Activated T-helper 1 cell treated with anti-CD3 and anti-CD28 coated beads, Interleukin-12 subunit alpha, Interleukin-12 subunit beta, Interleukin-2, Interleukin-4 antibody, amounts not matched to agents 30 ng/mL and 10 ng/mL and 1 ng/mL, durations not matched to agents 14 hours and 24 hours and 36 hours (primary cell): Measurements from ENCODE around the gene GKN1. TPM values are rescaled to one million over a fixed set of nuclear protein-coding genes. Genes with fewer than 3 reads are reported as not detected.
"Not testable (repeated sequence)": the region's sequence is repeated elsewhere in the genome, so short reads cannot be mapped to it uniquely, and the experiment has no call there.

ENCODE experiments used
- DNase-seq: peaks from one replicate; pipeline ENCODE4 v3.0.0; 2021; ENCODE audit warnings: low spot score
- H3K27ac Mint-ChIP-seq: one replicate; pipeline ENCODE4 v1.8.0; 2021; ENCODE audit warnings: mild to moderate bottlenecking, mixed read lengths
- H3K27me3 Mint-ChIP-seq: one replicate; pipeline ENCODE4 v1.8.0; 2022; ENCODE audit warnings: mild to moderate bottlenecking, moderate library complexity, mixed read lengths; ENCODE audit not compliant: insufficient read depth
- H3K36me3 Mint-ChIP-seq: one replicate; pipeline ENCODE4 v1.8.0; 2021; ENCODE audit warnings: low read depth, mixed read lengths
- H3K4me1 Mint-ChIP-seq: one replicate; pipeline ENCODE4 v1.8.0; 2021; ENCODE audit warnings: low read depth, mixed read lengths
- H3K4me3 Mint-ChIP-seq: one replicate; pipeline ENCODE4 v1.8.0; 2021; ENCODE audit warnings: mild to moderate bottlenecking, moderate library complexity, mixed read lengths
- H3K9me3 Mint-ChIP-seq: one replicate; pipeline ENCODE4 v1.8.0; 2021; ENCODE audit warnings: mixed read lengths
- intact Hi-C: fragments of 100-400 bp; cut with micrococcal nuclease; formaldehyde crosslinking; loops from one replicate; pipeline ENCODE4 v1.15.1; 2024
- total RNA-seq: library from RNA; stranded (reverse); gene quantifications from 2 replicates; pipeline ENCODE4 v1.2.3, GENCODE V29; 2022

The GKN1 gene
- total RNA-seq, 1 donor from 2014 or later: not detected

DNA sequence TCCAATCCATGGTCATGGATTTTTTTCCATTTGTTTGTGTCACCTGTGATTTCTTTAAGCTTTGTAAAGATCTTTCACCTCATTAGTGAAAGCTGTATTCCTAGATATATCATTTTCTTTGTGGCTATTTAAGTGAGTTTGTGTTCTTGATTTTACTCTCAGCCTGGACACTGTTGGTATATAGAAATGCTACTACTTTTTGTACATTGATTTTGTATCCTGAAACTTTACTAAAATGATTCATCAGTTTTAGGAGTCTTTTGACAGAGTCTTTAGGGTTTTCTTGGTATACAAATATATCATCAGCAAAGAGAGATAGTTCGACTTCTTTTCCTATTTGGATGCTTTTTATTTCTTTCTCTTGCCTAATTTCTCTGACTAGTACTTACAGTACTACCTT lies 34.1 kb upstream of the GKN1 start:
- peaks cover 45% of the 10 kb centered on the region for H3K27me3 Mint-ChIP-seq

DNA sequence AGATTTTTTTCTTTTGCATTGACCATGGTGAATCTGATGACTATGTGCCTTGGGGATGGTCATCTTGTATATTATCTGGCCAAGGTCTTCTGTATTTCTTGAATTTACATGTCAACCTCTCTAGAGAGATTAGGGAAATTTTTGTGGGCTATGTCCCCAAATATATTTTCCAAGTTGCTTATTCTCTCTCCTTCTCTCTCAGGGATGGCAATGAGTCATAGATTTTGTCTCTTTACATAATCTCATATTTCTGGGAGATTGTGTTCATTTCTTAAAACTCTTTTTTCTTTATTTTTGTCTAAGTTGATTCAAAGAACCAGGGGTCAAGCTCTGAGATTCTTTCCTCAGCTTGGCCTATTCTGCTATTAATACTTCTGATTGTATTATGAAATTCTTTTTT lies 31.6 kb upstream of the GKN1 start:
- DNase-seq: no peak
- intact Hi-C loops: loop anchor here (1.0 to 5.0 kb wide), 2 partner anchors 69 to 364 kb away; partner anchors contain the start of gene ANTXR1
- H3K27me3 Mint-ChIP-seq: peaks cover 43% of the 10 kb centered on the region
- H3K4me1 Mint-ChIP-seq: peaks cover 5% of the 10 kb centered on the region
- no peak overlapping the region for H3K27ac Mint-ChIP-seq
- peaks cover 3% of the 10 kb centered on the region for H3K9me3 Mint-ChIP-seq
- no peak overlapping the region for H3K4me3 Mint-ChIP-seq
- H3K36me3 Mint-ChIP-seq: no peaks in the 10 kb centered on the region

More for the DNA sequence above, 34.1 kb upstream of the GKN1 start:
- no peaks in the 10 kb centered on the region for H3K36me3 Mint-ChIP-seq
- no peak for DNase-seq
- H3K27ac Mint-ChIP-seq: no peak overlapping the region
- peaks cover 3% of the 10 kb centered on the region for H3K9me3 Mint-ChIP-seq
- intact Hi-C loops: loop anchor here (5.0 kb wide), 1 partner anchor 72 kb away; the partner anchor contains the start of gene ANTXR1
- peaks cover 5% of the 10 kb centered on the region for H3K4me1 Mint-ChIP-seq
- no peak overlapping the region for H3K4me3 Mint-ChIP-seq

GRCh38 chr2:68943581-68944568 lies 30.6 kb upstream of the GKN1 start:
- no peak overlapping the region for H3K27ac Mint-ChIP-seq
- peak; percentile 36 for DNase-seq
- no peak overlapping the region for H3K4me3 Mint-ChIP-seq
- H3K27me3 Mint-ChIP-seq: peaks cover 47% of the 10 kb centered on the region
- H3K36me3 Mint-ChIP-seq: no peaks in the 10 kb centered on the region
- peaks cover 2% of the 10 kb centered on the region for H3K9me3 Mint-ChIP-seq
- peaks cover 5% of the 10 kb centered on the region for H3K4me1 Mint-ChIP-seq
- intact Hi-C loops: loop anchor here (1.0 to 5.0 kb wide), 2 partner anchors 68 to 363 kb away; partner anchors contain the start of gene ANTXR1

GRCh38 chr2:68946117-68946516 lies 28.3 kb upstream of the GKN1 start:
- Mint-ChIP-seq H3K36me3 (no peaks in the 10 kb centered on the region), H3K4me1 (peaks cover 5% of the 10 kb centered on the region), H3K4me3 (no peak overlapping the region), H3K27ac (no peak overlapping the region), H3K9me3 (no peaks in the 10 kb centered on the region), H3K27me3 (peaks cover 37% of the 10 kb centered on the region)
- no peak for DNase-seq
- intact Hi-C loops: no loop called here

DNA sequence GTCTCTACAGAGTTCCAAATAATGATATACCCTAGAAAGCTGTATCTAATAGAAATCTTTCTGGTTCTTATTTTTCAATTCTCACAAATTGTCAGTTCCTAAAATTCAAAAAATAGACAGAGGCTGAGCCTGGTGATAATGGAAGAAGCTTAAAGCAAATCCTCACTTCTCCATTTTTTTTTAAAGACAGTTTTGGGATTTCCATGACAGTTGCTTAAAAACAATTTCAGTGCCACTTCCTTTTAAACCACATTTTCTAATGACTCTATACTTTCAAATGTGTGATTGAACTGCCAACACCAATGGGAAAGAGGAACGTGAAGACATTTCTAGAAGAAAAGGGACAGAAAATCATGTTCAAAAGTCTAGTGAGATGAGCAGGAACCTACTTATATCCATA lies 25.7 kb upstream of the GKN1 start:
- Mint-ChIP-seq H3K36me3 (no peaks in the 10 kb centered on the region), H3K4me1 (no peaks in the 10 kb centered on the region), H3K9me3 (no peaks in the 10 kb centered on the region), H3K4me3 (no peak overlapping the region), H3K27ac (no peak overlapping the region), H3K27me3 (peaks cover 29% of the 10 kb centered on the region)
- DNase-seq: no peak
- intact Hi-C loops: no loop called here

GRCh38 chr2:68951899-68952298 lies 22.5 kb upstream of the GKN1 start:
- H3K27me3 Mint-ChIP-seq: peaks cover 33% of the 10 kb centered on the region
- H3K36me3 Mint-ChIP-seq: no peaks in the 10 kb centered on the region
- DNase-seq: no peak
- H3K4me1 Mint-ChIP-seq: no peaks in the 10 kb centered on the region
- peaks cover 4% of the 10 kb centered on the region for H3K9me3 Mint-ChIP-seq
- no peak overlapping the region for H3K27ac Mint-ChIP-seq
- intact Hi-C loops: no loop called here
- no peak overlapping the region for H3K4me3 Mint-ChIP-seq

GRCh38 chr2:68952887-68953521 lies 21.4 kb upstream of the GKN1 start, which contains the start of gene GKN2:
GKN2 (minus strand) TSS chr2:68952893; CDS start chr2:68952861, 32 bp downstream.
- DNase-seq: no peak
- intact Hi-C loops: no loop called here
- H3K27me3 Mint-ChIP-seq: peaks cover 36% of the 10 kb centered on the region
- no peak within 1 kb of the TSS for H3K27ac Mint-ChIP-seq
- H3K4me3 Mint-ChIP-seq: no peak within 1 kb of the TSS
- H3K4me1 Mint-ChIP-seq: no peaks in the 10 kb centered on the region
- peaks cover 4% of the 10 kb centered on the region for H3K9me3 Mint-ChIP-seq
- H3K36me3 Mint-ChIP-seq: no peaks in the 10 kb centered on the region

GRCh38 chr2:68955432-68955831 lies 19.0 kb upstream of the GKN1 start:
- H3K4me1 Mint-ChIP-seq, H3K4me3 Mint-ChIP-seq, DNase-seq, H3K9me3 Mint-ChIP-seq, H3K36me3 Mint-ChIP-seq, H3K27ac Mint-ChIP-seq, intact Hi-C loops: not testable (repeated sequence)
- H3K27me3 Mint-ChIP-seq: peaks cover 29% of the 10 kb centered on the region

- intact Hi-C loops: no loop called here
- Mint-ChIP-seq H3K27ac (no peak overlapping the region), H3K27me3 (peaks cover 33% of the 10 kb centered on the region), H3K9me3 (peaks cover 4% of the 10 kb centered on the region), H3K4me1 (no peaks in the 10 kb centered on the region), H3K36me3 (no peaks in the 10 kb centered on the region), H3K4me3 (no peak overlapping the region)
- DNase-seq: no peak
Observed at GRCh38 chr2:68959001-68959400, 15.4 kb upstream of the GKN1 start.

DNA sequence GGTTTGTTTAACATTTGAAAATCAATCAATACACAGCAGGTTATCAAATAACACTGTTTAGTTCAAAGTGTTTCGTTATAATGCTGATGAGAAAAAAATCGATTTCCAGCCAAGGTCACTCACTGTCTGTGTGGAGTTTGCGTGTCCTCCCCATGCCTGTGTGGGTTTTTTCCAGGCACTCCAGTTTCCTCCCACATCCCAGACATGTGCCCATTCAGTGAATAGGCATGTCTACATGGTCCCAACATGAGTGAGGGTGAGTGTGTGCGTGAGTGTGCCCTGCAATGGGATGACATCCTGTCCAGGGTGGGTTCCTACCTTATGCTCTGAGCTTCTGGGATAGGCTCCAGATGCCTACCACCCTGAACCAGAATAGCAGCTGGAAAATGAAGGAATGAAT lies 13.1 kb upstream of the GKN1 start:
- H3K27me3 Mint-ChIP-seq: peaks cover 34% of the 10 kb centered on the region
- intact Hi-C loops: no loop called here

DNA sequence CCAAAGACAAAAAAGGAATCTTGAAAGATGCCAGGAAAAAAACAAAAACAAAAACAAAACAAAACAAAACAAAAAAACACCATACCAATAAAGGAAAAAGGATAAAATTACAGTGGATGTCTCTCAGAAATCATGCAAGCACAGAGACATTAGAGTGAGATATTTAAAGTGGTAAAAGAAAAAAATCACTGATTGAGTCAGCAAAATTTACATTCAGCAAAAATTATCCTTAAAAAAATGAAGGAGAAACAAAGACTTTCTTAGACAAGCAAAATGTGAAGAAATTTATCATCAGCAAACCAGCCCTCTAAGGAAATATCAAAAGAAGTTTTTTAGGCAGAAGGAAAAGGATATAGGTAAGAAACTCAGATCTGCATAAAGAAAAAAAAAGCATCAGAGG lies 10.2 kb upstream of the GKN1 start:
- no peaks in the 10 kb centered on the region for H3K9me3 Mint-ChIP-seq
- H3K4me1 Mint-ChIP-seq: no peaks in the 10 kb centered on the region
- intact Hi-C loops: no loop called here
- H3K27ac Mint-ChIP-seq: no peak overlapping the region
- H3K36me3 Mint-ChIP-seq: no peaks in the 10 kb centered on the region
- no peak for DNase-seq
- peaks cover 32% of the 10 kb centered on the region for H3K27me3 Mint-ChIP-seq
- no peak overlapping the region for H3K4me3 Mint-ChIP-seq

More for the DNA sequence above, 13.1 kb upstream of the GKN1 start:
- Mint-ChIP-seq H3K27ac (no peak overlapping the region), H3K36me3 (no peaks in the 10 kb centered on the region), H3K4me1 (no peaks in the 10 kb centered on the region), H3K9me3 (no peaks in the 10 kb centered on the region), H3K4me3 (no peak overlapping the region)
- DNase-seq: no peak

DNA sequence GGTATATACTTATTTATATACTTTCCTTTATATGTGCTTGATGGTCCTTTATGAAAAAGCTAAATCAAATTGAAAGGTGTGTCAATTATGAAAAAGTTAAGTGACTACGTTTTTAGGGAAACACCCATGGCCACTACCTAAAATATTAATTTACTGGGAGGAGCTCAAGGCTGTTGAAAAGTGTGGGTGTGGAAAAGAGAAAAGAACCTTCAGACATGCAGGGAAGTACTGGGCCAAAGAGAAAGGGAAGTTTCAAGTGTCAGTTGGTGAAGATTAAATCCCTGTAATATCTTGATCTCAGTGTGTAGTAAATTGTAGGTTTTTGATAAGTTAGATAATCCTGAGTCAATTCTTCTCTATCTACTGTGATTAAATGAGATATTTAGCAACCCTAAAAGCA lies 6.2 kb upstream of the GKN1 start:
- H3K27me3 Mint-ChIP-seq: peaks cover 23% of the 10 kb centered on the region
- H3K4me1 Mint-ChIP-seq: no peaks in the 10 kb centered on the region
- no peaks in the 10 kb centered on the region for H3K9me3 Mint-ChIP-seq
- no peak overlapping the region for H3K27ac Mint-ChIP-seq
- H3K4me3 Mint-ChIP-seq: no peak overlapping the region
- DNase-seq: no peak
- H3K36me3 Mint-ChIP-seq: no peaks in the 10 kb centered on the region
- intact Hi-C loops: no loop called here
